HG02798 (cell line): ENCODE results near the gene PACSIN2.

Experiments
- ATAC-seq: cut with Tn5 transposase; IDR thresholded peaks from one replicate; pipeline ENCODE4 v1.9.1; 2021; ENCODE audit warnings: mild to moderate bottlenecking; ENCODE audit not compliant: unreplicated experiment, poor library complexity

PACSIN2 gene

GRCh38 chr22:42913874-42914510 is 101.0 kb downstream of the PACSIN2 start:
- ATAC-seq, result no peak

GRCh38 chr22:42912059-42912458 is 102.9 kb downstream of the PACSIN2 start:
- no peak for ATAC-seq

- ATAC-seq, result no peak
Observed at GRCh38 chr22:42910221-42910942, 104.6 kb downstream of the PACSIN2 start.

GRCh38 chr22:42909363-42910058 is 105.4 kb downstream of the PACSIN2 start:
- ATAC-seq, result no peak

GRCh38 chr22:42908374-42908746 is 106.6 kb downstream of the PACSIN2 start:
- no peak for ATAC-seq

GRCh38 chr22:42907404-42908373 is 107.3 kb downstream of the PACSIN2 start:
- ATAC-seq, result no peak

GRCh38 chr22:42906605-42907348 is 108.2 kb downstream of the PACSIN2 start:
- no peak for ATAC-seq

GRCh38 chr22:42905702-42906183 is 109.2 kb downstream of the PACSIN2 start:
- ATAC-seq, result no peak

GRCh38 chr22:42905217-42905616 is 109.7 kb downstream of the PACSIN2 start:
- ATAC-seq, result no peak

- no peak for ATAC-seq
Observed at GRCh38 chr22:42904050-42904449, 110.9 kb downstream of the PACSIN2 start.

- no peak for ATAC-seq
Observed at GRCh38 chr22:42902875-42903510, 112.0 kb downstream of the PACSIN2 start.

GRCh38 chr22:42901790-42902508 is 113.0 kb downstream of the PACSIN2 start:
- ATAC-seq, result no peak

GRCh38 chr22:42897960-42898359 is 117.0 kb downstream of the PACSIN2 start:
- ATAC-seq, result no peak

- ATAC-seq, result no peak
Observed at GRCh38 chr22:42895541-42895981, 119.4 kb downstream of the PACSIN2 start.

GRCh38 chr22:42895087-42895486 is 119.9 kb downstream of the PACSIN2 start:
- no peak for ATAC-seq

GRCh38 chr22:42893371-42894150 is 121.4 kb downstream of the PACSIN2 start:
- no peak for ATAC-seq

- ATAC-seq, result no peak
Observed at GRCh38 chr22:42892571-42893316, 122.2 kb downstream of the PACSIN2 start.
